ENCODE measurements around the gene EVL.
"Not testable (repeated sequence)": the region's sequence is repeated elsewhere in the genome, so short reads cannot be mapped to it uniquely, and the experiment has no call there.

Gene EVL

GRCh38 chr14:100170880-100171279 lies 105.7 kb downstream of the EVL start:
- DNase-seq (ENCODE audit: low read depth), result no peak

- no peak for DNase-seq (ENCODE audit: low read depth)
Measured at GRCh38 chr14:100172811-100173210, 107.6 kb downstream of the EVL start.

DNA sequence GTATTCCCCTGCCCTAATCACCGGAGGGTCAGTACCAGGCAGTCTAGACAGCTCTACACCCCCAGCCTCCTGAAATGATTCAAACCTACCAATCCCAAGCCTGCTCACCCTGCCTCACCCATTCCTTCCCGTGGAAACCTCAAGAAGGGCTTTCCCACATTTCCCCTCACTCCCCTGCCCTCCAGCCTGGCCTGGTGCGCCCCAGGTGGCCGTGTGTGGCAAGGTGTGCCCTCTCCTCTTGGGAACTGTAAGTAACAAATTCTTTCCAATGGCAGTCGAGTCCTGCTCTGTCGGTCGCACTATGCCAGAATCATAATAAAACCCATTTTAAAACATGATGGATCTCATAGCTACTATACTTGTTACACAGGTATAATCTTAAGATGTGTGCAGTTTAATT lies 108.1 kb downstream of the EVL start:
- DNase-seq (ENCODE audit: low read depth), result no peak

- no peak for DNase-seq (ENCODE audit: low read depth)
Measured at GRCh38 chr14:100176811-100177327, 111.6 kb downstream of the EVL start.

- DNase-seq (ENCODE audit: low read depth), result no peak
Measured at GRCh38 chr14:100178691-100179090, 113.5 kb downstream of the EVL start.

- DNase-seq (ENCODE audit: low read depth), result not testable (repeated sequence)
Measured at GRCh38 chr14:100180671-100181070, 115.4 kb downstream of the EVL start.

DNA sequence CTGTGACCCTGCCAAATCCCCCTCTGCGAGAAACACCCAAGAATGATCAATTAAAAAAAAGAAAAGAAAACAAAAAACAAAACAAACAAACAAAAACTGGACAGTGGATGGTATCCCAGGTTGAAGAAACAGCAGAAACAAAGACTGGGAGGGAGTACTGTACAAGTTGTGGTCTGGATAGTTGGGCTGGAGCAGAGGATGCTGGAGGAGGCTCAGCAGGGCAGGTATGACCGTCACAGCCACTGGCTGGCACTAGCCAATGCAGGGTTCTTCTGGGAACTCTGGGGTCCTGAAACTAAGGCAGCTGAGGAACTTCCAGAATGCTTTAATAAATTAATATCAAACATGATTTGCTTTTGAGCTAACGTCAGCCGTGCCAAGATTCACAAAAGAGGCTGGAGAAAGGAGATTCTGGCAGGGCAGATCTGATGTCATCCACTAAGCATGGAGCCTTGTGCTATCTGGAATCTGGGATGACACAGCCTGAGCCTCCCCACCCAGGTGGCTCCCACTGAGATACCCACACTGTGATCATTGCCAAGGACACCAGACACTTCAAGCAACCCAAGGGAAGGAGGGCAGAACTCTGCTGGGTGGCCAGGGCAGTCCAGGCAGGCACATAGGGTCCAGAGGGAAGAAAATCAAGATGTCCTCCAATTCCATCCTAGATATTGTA lies 116.8 kb downstream of the EVL start:
- DNase-seq (ENCODE audit: low read depth), result peak; percentile 57

- no peak for DNase-seq (ENCODE audit: low read depth)
Measured at GRCh38 chr14:100187247-100187833, 122.1 kb downstream of the EVL start.

GRCh38 chr14:100188392-100189030 lies 123.3 kb downstream of the EVL start:
- no peak for DNase-seq (ENCODE audit: low read depth)

DNA sequence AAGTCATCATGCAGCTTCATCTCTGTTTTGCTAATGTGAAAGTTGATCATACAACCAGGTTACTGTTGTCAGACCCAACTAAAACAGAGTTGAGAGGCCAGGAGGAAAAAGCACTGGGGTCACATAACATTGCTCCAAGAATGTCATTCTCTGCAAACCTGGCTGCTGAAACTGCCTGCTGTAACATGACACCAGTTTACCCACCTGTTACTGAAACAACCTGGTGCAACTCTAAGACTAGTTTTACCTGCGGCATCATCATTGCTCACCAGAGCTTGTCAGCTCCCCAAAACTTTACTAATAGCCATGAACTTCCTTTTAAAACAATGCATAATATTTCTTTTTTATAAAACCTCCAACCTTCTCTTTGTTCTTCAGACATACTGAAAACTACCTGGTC lies 124.9 kb downstream of the EVL start:
- no peak for DNase-seq (ENCODE audit: low read depth)

DNA sequence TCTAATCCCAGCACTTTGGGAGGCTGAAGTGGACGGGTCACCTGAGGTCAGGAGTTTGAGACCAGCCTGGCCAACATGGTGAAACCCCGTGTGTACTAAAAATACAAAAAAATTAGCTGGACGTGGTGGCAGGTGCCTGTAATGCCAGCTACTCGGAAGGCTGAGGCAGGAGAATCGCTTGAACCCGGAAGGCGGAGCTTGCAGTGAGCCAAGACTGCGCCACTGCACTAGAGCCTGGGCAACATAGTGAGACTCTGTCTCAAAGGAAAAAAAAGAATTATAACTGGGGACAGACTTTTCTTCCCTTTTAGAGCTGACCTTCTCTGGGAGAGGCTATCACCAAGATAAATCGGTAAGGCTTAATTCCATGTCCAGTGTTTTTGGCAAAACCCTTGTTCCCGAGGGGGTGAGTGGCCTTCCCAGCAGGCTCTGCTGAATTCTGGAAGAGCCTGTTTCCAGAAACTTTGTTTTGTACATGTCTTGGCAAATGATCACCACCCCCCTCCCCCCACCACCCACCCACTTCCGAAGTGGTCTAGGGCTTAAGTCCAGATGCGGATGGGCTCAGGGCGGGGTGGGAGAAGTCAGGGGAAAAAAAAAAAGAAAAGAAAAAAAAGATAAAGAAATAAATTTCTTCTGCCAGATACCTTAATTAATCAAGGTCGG lies 126.5 kb downstream of the EVL start:
- DNase-seq (ENCODE audit: low read depth), result no peak

DNA sequence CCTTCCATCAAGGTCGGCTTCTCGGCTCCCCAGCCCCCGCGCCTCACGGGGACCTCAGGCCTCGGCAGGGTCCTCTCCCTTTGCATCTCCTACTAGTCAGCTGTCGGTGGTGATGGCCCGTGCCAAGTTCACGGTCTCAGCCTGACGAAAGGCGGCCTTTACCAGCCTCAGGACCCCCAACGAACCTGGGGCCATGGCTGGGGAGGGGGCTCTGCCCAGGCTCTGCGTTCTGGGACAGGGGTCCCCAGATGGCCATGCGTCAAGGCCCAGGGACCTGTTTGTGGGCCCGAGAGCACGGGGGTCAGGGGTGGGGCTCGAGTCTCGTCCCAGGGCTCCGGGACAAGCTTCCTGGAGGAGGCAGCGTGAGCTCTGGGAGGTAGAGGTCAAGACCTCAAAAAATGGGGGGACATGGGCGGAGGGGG lies 127.0 kb downstream of the EVL start:
- DNase-seq (ENCODE audit: low read depth), result no peak

DNA sequence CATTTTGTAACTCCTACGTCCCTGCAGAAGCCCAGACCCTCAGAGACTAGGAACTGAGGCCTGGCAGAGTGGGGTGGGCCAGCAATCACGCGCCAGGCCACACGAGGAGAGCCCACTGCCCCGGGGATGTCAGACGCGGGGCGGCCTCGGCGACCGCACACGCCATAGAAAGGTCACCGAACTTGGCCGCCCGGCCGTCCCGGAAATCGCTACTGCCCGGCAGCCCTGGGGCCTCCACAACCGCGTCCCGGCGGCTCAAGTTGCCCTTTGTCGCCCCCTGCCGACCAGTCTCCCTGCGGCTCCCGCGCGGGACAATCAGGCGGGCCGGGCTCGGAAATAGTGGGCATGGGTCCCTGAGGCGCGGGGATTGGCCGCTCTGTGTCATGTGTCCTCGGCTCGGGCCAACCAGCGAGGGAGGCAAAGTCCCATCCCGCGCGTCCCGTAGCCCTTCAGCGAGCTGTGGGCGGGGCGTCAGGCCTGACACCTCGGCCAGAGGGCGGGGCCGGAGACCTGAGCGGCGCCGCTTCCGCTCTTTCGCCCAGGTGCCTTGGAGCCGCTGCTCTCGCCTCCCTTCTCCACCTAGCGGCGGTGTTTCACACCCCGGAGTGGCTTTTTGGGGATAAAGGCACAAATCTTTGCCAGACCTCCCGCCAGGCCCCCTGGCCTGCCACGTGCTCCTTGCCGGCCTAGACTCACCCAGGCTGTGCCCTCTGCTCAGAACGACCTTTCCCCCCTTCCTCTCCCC lies 127.6 kb downstream of the EVL start:
- peak; percentile 98 for DNase-seq (ENCODE audit: low read depth)

All from EH (cell line).